Spleen (tissue), 11 donors: Measurements from ENCODE around the gene CUBN. TPM values are rescaled to one million over a fixed set of nuclear protein-coding genes. Genes with fewer than 3 reads are reported as not detected.

Source experiments
- DNase-seq: peaks from one replicate; pipeline ENCODE4 v3.0.0-alpha.2; 2020
- H3K27ac ChIP-seq, 8 donors: fragments of 200-600 bp; sonication (generic) in 7 of 8; 1 replicate in 4 of 8; 2 replicates in 4 of 8; pipeline versions ENCODE4 v1.5.0 to v1.8.0; 2016 to 2021; ENCODE audit warnings: inconsistent platforms in 4 of 8, mild to moderate bottlenecking in 4 of 8, moderate library complexity in 1 of 8
- H3K27me3 ChIP-seq, 7 donors: fragments of 200-600 bp; sonication (generic) in 6 of 7; replicated peaks in 1 of 7; 1 replicate in 4 of 7; 2 replicates in 3 of 7; pipeline versions ENCODE4 v1.5.0 to v1.8.0; 2016 to 2021; ENCODE audit warnings: inconsistent platforms in 3 of 7, mild to moderate bottlenecking in 1 of 7
- H3K36me3 ChIP-seq, 6 donors: fragments of 200-600 bp; sonication (generic) in 5 of 6; 1 replicate in 4 of 6; 2 replicates in 2 of 6; pipeline versions ENCODE4 v1.5.0 to v1.8.0; 2016 to 2021; ENCODE audit warnings: inconsistent platforms in 2 of 6
- H3K4me1 ChIP-seq, 6 donors: fragments of 200-600 bp; sonication (generic) in 5 of 6; 1 replicate in 3 of 6; 2 replicates in 3 of 6; pipeline versions ENCODE4 v1.5.0 to v1.8.0; 2016 to 2021; ENCODE audit warnings: inconsistent platforms in 3 of 6
- H3K4me3 ChIP-seq, 8 donors: fragments of 200-600 bp; sonication (generic) in 7 of 8; 1 replicate in 4 of 8; 2 replicates in 4 of 8; pipeline versions ENCODE4 v1.5.0 to v1.8.0; 2016 to 2021; ENCODE audit warnings: inconsistent platforms in 4 of 8, mild to moderate bottlenecking in 4 of 8, moderate library complexity in 2 of 8
- H3K9me3 ChIP-seq, 8 donors: fragments of 200-600 bp; sonication (generic) in 7 of 8; 1 replicate in 4 of 8; 2 replicates in 4 of 8; pipeline versions ENCODE4 v1.5.0 to v1.8.0; 2016 to 2021; ENCODE audit warnings: inconsistent platforms in 4 of 8
- POLR2A ChIP-seq, 3 donors: fragments of 450-650 bp; IDR thresholded peaks; one replicate each; pipeline ENCODE4 v1.5.1; 2017; ENCODE audit warnings: antibody characterized with exemption in 3 of 3, mild to moderate bottlenecking in 1 of 3
- POLR2AphosphoS5 ChIP-seq, 3 donors: sonication (generic); formaldehyde crosslinking; IDR thresholded peaks; one replicate each; pipeline ENCODE4 v1.5.1; 2017; ENCODE audit warnings: antibody characterized with exemption in 3 of 3
- WGBS, 5 donors: extraction: QIAGEN DNeasy Blood & Tissue Kit in 3 of 5; methylation state at CpG; one replicate each; pipeline versions ENCODE4 v1.1.5 to v1.1.7; 2013 to 2018; 5-methylcytosine and 5-hydroxymethylcytosine counted together
- intact Hi-C: fragments of 100-400 bp; cut with DNase I; formaldehyde crosslinking; loops from one replicate; pipeline ENCODE4 v1.15.0; 2023; ENCODE audit warnings: low total_unique reads
- polyA plus RNA-seq, 3 donors: library from polyadenylated mRNA; stranded (reverse); fragments of 200-250 nt; gene quantifications; one replicate each; pipeline ENCODE4 v1.2.1, GENCODE V29; 2013
- total RNA-seq, 7 donors: library from RNA; depleted of rRNA in 3 of 7; stranded (reverse); fragments of >200 nt in 3 of 7; fragmentation: NEBNext Ultra II Directional in 4 of 7; extraction: Animal tissue kit (Norgen Biotek cat#: 25700) in 4 of 7; gene quantifications; one replicate each; pipeline versions ENCODE4 v1.1.0 to v1.2.1, GENCODE V29; 2016 to 2021
- TF ChIP-seq, protein P1 (sequence below), 11 experiments: fragments of 200-600 bp in 7 of 11; fragments of 450-650 bp in 4 of 11; sonication (generic) in 4 of 11; IDR thresholded peaks in 8 of 11; conservative IDR thresholded peaks in 3 of 11; 1 replicate in 7 of 11; 2 replicates in 4 of 11; pipeline versions ENCODE4 v1.4.0 to v1.8.0; 2016 to 2021; ENCODE audit warnings: antibody characterized with exemption in 11 of 11, inconsistent platforms in 4 of 11, mild to moderate bottlenecking in 1 of 11
- donor health status: healthy with polysubstance abuse.
- donor health status: DM: no; HTN: no; CAD: no; lungs with moderate emphysema.
- donor health status: DM: no; HTN: no; CAD: no.
- donor health status: Bipolar disorder and iron deficiency.
- donor health status: healthy.
- donor health status: DM: no; HTN: no; CAD: no.
- donor health status: DM: yes; HTN: yes; CAD: no.

CUBN gene
- total and polyA plus RNA-seq, 10 donors, result 0.24 to 12.1 (median 5.4) TPM

DNA sequence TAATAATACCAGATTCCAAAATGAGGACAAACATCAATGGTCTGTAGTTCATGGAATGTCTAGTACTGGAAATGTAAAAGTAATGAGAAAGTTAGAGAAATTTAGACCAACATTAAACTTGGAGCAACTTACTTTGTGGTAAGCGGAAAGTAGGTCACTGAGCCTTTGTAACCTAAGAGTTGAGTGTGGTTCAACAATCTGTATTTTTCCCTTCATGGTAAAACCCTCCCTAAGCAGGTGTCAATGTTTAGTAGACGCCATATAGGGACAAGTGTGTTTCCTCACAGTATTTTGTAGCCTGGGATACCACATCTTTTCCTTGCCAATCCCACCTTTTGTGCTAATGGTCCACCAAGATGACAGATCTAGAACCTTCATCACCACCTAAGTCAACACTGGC is 245.1 kb downstream of the CUBN start:
- Histone ChIP-seq H3K27me3 (no peaks in the 10 kb centered on the region), H3K4me1 (no peaks in the 10 kb centered on the region), H3K36me3 (no peaks in the 10 kb centered on the region), H3K27ac (no peak overlapping the region), H3K9me3 (no peaks in the 10 kb centered on the region), H3K4me3 (no peak overlapping the region)
- DNase-seq, result no peak
- 86 to 94% (median 92%) methylated on average over 2 of the region's 2 CpGs for WGBS, 5 donors
- intact Hi-C loops, result no loop called here
- TF ChIP-seq, protein P1, sequence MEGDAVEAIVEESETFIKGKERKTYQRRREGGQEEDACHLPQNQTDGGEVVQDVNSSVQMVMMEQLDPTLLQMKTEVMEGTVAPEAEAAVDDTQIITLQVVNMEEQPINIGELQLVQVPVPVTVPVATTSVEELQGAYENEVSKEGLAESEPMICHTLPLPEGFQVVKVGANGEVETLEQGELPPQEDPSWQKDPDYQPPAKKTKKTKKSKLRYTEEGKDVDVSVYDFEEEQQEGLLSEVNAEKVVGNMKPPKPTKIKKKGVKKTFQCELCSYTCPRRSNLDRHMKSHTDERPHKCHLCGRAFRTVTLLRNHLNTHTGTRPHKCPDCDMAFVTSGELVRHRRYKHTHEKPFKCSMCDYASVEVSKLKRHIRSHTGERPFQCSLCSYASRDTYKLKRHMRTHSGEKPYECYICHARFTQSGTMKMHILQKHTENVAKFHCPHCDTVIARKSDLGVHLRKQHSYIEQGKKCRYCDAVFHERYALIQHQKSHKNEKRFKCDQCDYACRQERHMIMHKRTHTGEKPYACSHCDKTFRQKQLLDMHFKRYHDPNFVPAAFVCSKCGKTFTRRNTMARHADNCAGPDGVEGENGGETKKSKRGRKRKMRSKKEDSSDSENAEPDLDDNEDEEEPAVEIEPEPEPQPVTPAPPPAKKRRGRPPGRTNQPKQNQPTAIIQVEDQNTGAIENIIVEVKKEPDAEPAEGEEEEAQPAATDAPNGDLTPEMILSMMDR (IDR thresholded peaks at IDR 0.05 in 8 of 11, conservative IDR thresholded peaks at IDR 0.05 in 3 of 11), result no peak
- TF ChIP-seq POLR2A (IDR thresholded peaks at IDR 0.05) (no peak), POLR2AphosphoS5 (IDR thresholded peaks at IDR 0.05) (no peak)

DNA sequence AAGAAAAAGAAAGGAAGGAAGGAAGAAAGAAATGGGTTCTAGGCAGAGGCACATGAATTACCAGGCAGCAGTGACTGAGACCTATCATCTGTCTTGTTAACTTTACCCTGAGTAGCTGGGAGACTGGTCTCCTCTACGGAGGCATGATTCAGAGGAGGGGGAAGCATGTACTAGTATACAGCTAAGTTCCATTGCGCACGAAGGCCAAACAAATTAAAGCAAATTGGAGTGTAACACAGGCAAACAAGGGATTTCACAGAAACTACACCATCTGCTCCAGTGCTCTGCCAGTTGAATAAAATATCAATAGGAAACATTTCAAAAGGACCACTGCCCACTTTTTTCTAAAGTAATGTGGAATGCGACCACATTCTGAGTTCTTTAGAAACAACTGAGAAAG is 246.5 kb downstream of the CUBN start:
- Histone ChIP-seq H3K4me1 (no peaks in the 10 kb centered on the region), H3K4me3 (no peak overlapping the region), H3K36me3 (no peaks in the 10 kb centered on the region), H3K27me3 (no peaks in the 10 kb centered on the region), H3K9me3 (no peaks in the 10 kb centered on the region), H3K27ac (no peak overlapping the region)
- intact Hi-C loops, result no loop called here
- no peak for DNase-seq
- TF ChIP-seq POLR2A (IDR thresholded peaks at IDR 0.05), result no peak
- 81 to 94% (median 86%) methylated on average over 4 of the region's 4 CpGs for whole genome bisulfite sequencing, 5 donors

DNA sequence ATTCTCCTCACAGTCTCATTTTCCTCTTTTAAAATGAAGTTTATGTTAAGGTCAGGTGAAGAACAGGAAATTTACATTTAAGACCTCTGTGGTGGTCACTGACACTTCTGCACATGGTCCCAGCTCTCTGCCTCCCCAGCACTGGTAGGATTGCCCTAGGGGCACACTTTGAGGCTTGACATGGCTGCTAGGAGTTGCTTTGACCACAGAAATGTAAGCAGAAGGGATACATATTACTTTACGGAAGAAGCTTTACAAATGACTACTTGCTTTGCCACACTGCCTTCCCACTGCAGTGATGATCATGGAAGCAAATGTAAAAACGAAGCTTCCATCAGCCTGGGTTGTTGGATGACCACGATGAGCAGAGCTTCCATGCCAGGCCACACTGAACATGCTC is 259.3 kb downstream of the CUBN start:
- no peak overlapping the region for H3K27ac ChIP-seq
- DNase-seq, result no peak
- no peaks in the 10 kb centered on the region for H3K4me1 ChIP-seq
- H3K27me3 ChIP-seq, result no peaks in the 10 kb centered on the region
- peaks cover 0 to 4% (median 0%) of the 10 kb centered on the region in 6 donors for H3K36me3 ChIP-seq
- TF ChIP-seq POLR2A (IDR thresholded peaks at IDR 0.05), result no peak
- no peak for TF ChIP-seq POLR2AphosphoS5 (IDR thresholded peaks at IDR 0.05)
- TF ChIP-seq, protein P1 (IDR thresholded peaks at IDR 0.05 in 8 of 11, conservative IDR thresholded peaks at IDR 0.05 in 3 of 11), result no peak
- WGBS, 5 donors, result 87 to 95% (median 90%) methylated on average over 3 of the region's 3 CpGs
- H3K9me3 ChIP-seq, result no peaks in the 10 kb centered on the region
- no peak overlapping the region for H3K4me3 ChIP-seq
- intact Hi-C loops, result no loop called here

DNA sequence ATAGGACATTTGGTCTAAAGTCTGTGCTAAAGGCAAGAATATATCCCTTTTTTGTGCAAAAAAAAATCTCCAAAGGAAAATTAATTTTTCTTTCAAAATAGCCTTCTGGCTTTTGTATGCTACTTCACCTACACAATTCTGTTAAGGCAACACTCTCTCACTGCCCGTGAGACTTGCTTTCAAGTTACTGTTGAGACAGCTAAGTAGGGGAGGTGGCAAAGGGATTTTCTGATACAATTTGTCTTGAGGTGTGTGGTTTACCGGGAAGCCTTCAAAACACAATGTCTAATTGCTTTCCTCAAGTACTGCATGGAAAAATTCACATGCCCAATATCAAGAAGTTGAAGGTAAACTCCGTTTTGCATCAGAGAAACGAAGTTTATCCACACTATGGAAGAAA is 261.6 kb downstream of the CUBN start:
- no peaks in the 10 kb centered on the region for H3K9me3 ChIP-seq
- H3K36me3 ChIP-seq, result no peaks in the 10 kb centered on the region
- no peak for DNase-seq
- 78 to 89% (median 84%) methylated on average over 4 of the region's 4 CpGs for WGBS, 5 donors
- no peak overlapping the region for H3K27ac ChIP-seq
- no peaks in the 10 kb centered on the region for H3K27me3 ChIP-seq
- H3K4me3 ChIP-seq, result no peak overlapping the region
- no peak for TF ChIP-seq POLR2A (IDR thresholded peaks at IDR 0.05)
- TF ChIP-seq, protein P1 (IDR thresholded peaks at IDR 0.05 in 8 of 11, conservative IDR thresholded peaks at IDR 0.05 in 3 of 11), result no peak
- TF ChIP-seq POLR2AphosphoS5 (IDR thresholded peaks at IDR 0.05), result no peak
- intact Hi-C loops, result no loop called here
- H3K4me1 ChIP-seq, result no peaks in the 10 kb centered on the region

DNA sequence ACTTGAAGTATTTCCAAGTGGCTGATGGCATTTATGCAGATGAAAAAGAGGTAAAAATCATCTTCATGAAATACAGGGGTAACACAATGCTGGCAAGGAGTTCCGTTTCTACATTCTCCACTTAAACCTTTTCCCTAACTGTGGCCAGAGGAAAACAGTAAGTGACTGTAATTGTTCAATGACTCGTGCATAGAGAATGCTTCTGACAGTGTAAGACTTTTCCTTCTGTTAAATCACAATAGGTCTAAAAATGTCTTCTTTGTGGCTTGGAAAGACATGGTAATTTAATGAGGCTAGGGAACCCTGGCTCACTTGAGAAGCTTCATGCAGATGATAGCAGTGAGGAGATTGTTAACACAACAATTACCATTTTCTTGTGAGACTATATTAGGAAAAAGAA is 262.1 kb downstream of the CUBN start:
- WGBS, 5 donors, result 56 to 79% (median 66%) methylated on average over 2 of the region's 2 CpGs
- Histone ChIP-seq H3K36me3 (no peaks in the 10 kb centered on the region), H3K4me3 (no peak overlapping the region), H3K9me3 (no peaks in the 10 kb centered on the region), H3K27ac (no peak overlapping the region), H3K27me3 (no peaks in the 10 kb centered on the region), H3K4me1 (no peaks in the 10 kb centered on the region)
- TF ChIP-seq, protein P1 (IDR thresholded peaks at IDR 0.05 in 8 of 11, conservative IDR thresholded peaks at IDR 0.05 in 3 of 11), result no peak
- no peak for TF ChIP-seq POLR2AphosphoS5 (IDR thresholded peaks at IDR 0.05)
- no peak for TF ChIP-seq POLR2A (IDR thresholded peaks at IDR 0.05)
- DNase-seq, result no peak
- intact Hi-C loops, result no loop called here
